A549 (cell line): ENCODE data around the gene BICC1.

Experiments
- CEBPB ChIP-seq, 2 experiments: fragments of >200 bp in 1 of 2; sonication (Bioruptor Twin) in 1 of 2; formaldehyde crosslinking in 1 of 2; IDR thresholded peaks; 2 replicates each; pipeline ENCODE4 v1.6.1; 2012 to 2016
- EP300 ChIP-seq, 2 experiments: fragments of >200 bp; sonication (Bioruptor Twin); formaldehyde crosslinking; IDR thresholded peaks; 2 replicates in 1 of 2; 3 replicates in 1 of 2; pipeline ENCODE4 v1.6.1; 2016 to 2017
- HDAC2 ChIP-seq: fragments of 200-600 bp; sonication (generic); IDR thresholded peaks from 2 replicates; pipeline ENCODE4 v1.6.1; 2016
- JUNB ChIP-seq: fragments of >200 bp; sonication (Bioruptor Twin); formaldehyde crosslinking; IDR thresholded peaks from 2 replicates; pipeline ENCODE4 v1.6.1; 2016
- RAD21 ChIP-seq, 2 experiments: fragments of >200 bp in 1 of 2; sonication (Bioruptor Twin) in 1 of 2; formaldehyde crosslinking in 1 of 2; IDR thresholded peaks in 1 of 2; conservative IDR thresholded peaks in 1 of 2; 2 replicates in 1 of 2; 3 replicates in 1 of 2; pipeline ENCODE4 v1.6.1; 2012 to 2018; ENCODE audit warnings: inconsistent platforms in 1 of 2
- TF ChIP-seq, protein P1 (sequence below): fragments of >200 bp; sonication (Bioruptor Twin); formaldehyde crosslinking; IDR thresholded peaks from 3 replicates; pipeline ENCODE4 v1.5.1; 2016
- TF ChIP-seq, protein P2 (sequence below): fragments of 450-650 bp; IDR thresholded peaks from 2 replicates; pipeline ENCODE4 v1.6.1; 2014; ENCODE audit warnings: antibody characterized with exemption

DNA sequence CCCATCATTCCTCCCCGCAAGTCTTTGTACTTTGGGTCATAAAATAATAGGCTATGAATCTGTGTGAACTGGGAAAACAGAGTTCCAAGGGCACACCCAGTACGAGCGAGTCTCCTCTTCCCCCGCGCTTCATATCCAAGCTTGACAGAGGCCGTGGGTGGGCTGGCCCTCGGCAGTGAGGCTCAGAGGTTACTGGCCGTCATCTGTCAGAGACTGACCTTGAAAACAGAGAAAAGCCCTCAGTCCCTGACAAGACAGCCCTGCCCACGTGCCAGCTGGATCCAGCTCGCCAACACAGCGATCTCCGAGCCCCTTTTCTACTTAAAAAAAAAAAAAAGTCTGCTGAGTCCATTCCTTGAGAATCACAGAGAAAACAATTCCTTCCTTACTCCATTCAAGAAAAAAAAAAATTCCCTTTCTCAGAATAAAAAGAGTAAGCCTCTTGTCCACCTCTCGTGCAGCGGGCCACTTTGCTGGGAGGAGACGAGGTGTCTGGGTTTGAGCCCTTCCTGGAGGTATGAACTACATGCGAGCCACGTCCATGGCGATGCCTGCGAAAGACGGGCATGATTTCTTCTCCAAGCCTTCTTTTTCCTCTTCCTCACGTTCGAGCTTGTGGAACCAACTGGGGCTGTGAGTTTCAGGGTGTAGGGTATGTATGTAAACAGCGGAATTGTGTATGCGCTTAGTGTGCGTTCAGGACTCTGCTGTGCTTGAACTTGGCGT, 744 bp upstream of the BICC1 start:
- TF ChIP-seq, protein P1, sequence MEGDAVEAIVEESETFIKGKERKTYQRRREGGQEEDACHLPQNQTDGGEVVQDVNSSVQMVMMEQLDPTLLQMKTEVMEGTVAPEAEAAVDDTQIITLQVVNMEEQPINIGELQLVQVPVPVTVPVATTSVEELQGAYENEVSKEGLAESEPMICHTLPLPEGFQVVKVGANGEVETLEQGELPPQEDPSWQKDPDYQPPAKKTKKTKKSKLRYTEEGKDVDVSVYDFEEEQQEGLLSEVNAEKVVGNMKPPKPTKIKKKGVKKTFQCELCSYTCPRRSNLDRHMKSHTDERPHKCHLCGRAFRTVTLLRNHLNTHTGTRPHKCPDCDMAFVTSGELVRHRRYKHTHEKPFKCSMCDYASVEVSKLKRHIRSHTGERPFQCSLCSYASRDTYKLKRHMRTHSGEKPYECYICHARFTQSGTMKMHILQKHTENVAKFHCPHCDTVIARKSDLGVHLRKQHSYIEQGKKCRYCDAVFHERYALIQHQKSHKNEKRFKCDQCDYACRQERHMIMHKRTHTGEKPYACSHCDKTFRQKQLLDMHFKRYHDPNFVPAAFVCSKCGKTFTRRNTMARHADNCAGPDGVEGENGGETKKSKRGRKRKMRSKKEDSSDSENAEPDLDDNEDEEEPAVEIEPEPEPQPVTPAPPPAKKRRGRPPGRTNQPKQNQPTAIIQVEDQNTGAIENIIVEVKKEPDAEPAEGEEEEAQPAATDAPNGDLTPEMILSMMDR = no peak
- TF ChIP-seq EP300 (IDR thresholded peaks at IDR 0.05) (no peak), CEBPB (IDR thresholded peaks at IDR 0.05) (no peak), HDAC2 (no peak), RAD21 (conservative IDR thresholded peaks at IDR 0.05 in 1 of 2, IDR thresholded peaks at IDR 0.05 in 1 of 2) (no peak), JUNB (no peak)
- TF ChIP-seq, protein P2, sequence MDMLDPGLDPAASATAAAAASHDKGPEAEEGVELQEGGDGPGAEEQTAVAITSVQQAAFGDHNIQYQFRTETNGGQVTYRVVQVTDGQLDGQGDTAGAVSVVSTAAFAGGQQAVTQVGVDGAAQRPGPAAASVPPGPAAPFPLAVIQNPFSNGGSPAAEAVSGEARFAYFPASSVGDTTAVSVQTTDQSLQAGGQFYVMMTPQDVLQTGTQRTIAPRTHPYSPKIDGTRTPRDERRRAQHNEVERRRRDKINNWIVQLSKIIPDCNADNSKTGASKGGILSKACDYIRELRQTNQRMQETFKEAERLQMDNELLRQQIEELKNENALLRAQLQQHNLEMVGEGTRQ = no peak
